Ishikawa (cell line): ENCODE results near the gene DECR2.

Experiments
- CEBPB ChIP-seq: IDR thresholded peaks from 2 replicates; pipeline ENCODE4 v1.6.1; 2012
- NFIC ChIP-seq: IDR thresholded peaks from 2 replicates; pipeline ENCODE4 v1.6.1; 2012
- ZBTB7A ChIP-seq: IDR thresholded peaks from 2 replicates; pipeline ENCODE4 v1.6.1; 2012; ENCODE audit warnings: low read depth

GRCh38 chr16:392450-393030 is 9.1 kb upstream of the DECR2 start:
- TF ChIP-seq NFIC = no peak
- no peak for TF ChIP-seq CEBPB
- no peak for TF ChIP-seq ZBTB7A
